ENCODE results near the gene CEP295NL. TPM values are rescaled to one million over a fixed set of nuclear protein-coding genes. Genes with fewer than 3 reads are reported as not detected.

The CEP295NL gene
- total RNA-seq, 4 donors from 2014 or later, result 1.6 to 9.0 (median 3.8) TPM

GRCh38 chr17:78935419-78936323 lies 32.7 kb upstream of the CEP295NL start:
- Histone ChIP-seq H3K27me3 (no peaks in the 10 kb centered on the region), H3K4me1 (peaks cover 0 to 39% (median 24%) of the 10 kb centered on the region in 3 donors), H3K9me3 (no peaks in the 10 kb centered on the region), H3K27ac (peak overlapping the region in 3 of 4 donors; percentile 86 to 90 (median 87)), H3K4me3 (no peak overlapping the region), H3K36me3 (no peaks in the 10 kb centered on the region)
- TF ChIP-seq POLR2AphosphoS5 (IDR thresholded peaks at IDR 0.05) (peak; percentile 87), EP300 (IDR thresholded peaks at IDR 0.05) (no peak), CTCF (IDR thresholded peaks at IDR 0.05) (no peak)
- peak; percentile 62 for ATAC-seq
- 29 to 100% methylated on average over 1 to 6 of the region's 33 CpGs for WGBS, 2 donors (ENCODE audit: low coverage in 1 of 2)

GRCh38 chr17:78934681-78935418 lies 31.8 kb upstream of the CEP295NL start:
- ATAC-seq, result no peak
- TF ChIP-seq EP300 (IDR thresholded peaks at IDR 0.05) (no peak), POLR2AphosphoS5 (IDR thresholded peaks at IDR 0.05) (no peak)
- Histone ChIP-seq H3K4me1 (peaks cover 0 to 39% (median 28%) of the 10 kb centered on the region in 3 donors), H3K9me3 (no peaks in the 10 kb centered on the region), H3K36me3 (no peaks in the 10 kb centered on the region), H3K27ac (peak overlapping the region; percentile 62 to 90 (median 86)), H3K27me3 (no peaks in the 10 kb centered on the region), H3K4me3 (peak overlapping the region in 1 of 2 donors; percentile 42)
- WGBS, 2 donors (ENCODE audit: low coverage in 1 of 2), result 81% methylated on average over 12 of the region's 19 CpGs; no CpG with 5 or more reads in 1 of the 2 donors

GRCh38 chr17:78933959-78934568 lies 31.1 kb upstream of the CEP295NL start:
- Histone ChIP-seq H3K27ac (peak overlapping the region; percentile 62 to 90 (median 86)), H3K4me3 (peak overlapping the region in 1 of 2 donors; percentile 42), H3K9me3 (no peaks in the 10 kb centered on the region), H3K36me3 (no peaks in the 10 kb centered on the region), H3K27me3 (no peaks in the 10 kb centered on the region), H3K4me1 (peaks cover 0 to 39% (median 28%) of the 10 kb centered on the region in 3 donors)
- peak; percentile 88 for ATAC-seq
- TF ChIP-seq CTCF (IDR thresholded peaks at IDR 0.05) (no peak), POLR2AphosphoS5 (IDR thresholded peaks at IDR 0.05) (peak; percentile 89), EP300 (IDR thresholded peaks at IDR 0.05) (no peak)
- 4 to 13% methylated on average over 3 to 4 of the region's 16 CpGs for WGBS, 2 donors (ENCODE audit: low coverage in 1 of 2)

- Histone ChIP-seq H3K27ac (peak overlapping the region; percentile 62 to 90 (median 86)), H3K27me3 (no peaks in the 10 kb centered on the region), H3K36me3 (no peaks in the 10 kb centered on the region), H3K4me3 (peak overlapping the region in 1 of 2 donors; percentile 42), H3K4me1 (peaks cover 0 to 39% (median 28%) of the 10 kb centered on the region in 3 donors), H3K9me3 (no peaks in the 10 kb centered on the region)
- WGBS, 2 donors (ENCODE audit: low coverage in 1 of 2), result 58 to 96% methylated on average over 4 to 8 of the region's 18 CpGs
- TF ChIP-seq POLR2A (IDR thresholded peaks at IDR 0.05) (no peak), POLR2AphosphoS5 (IDR thresholded peaks at IDR 0.05) (peak; percentile 56)
- peak; percentile 63 for ATAC-seq
Measured at GRCh38 chr17:78933025-78933958, 30.3 kb upstream of the CEP295NL start.

Data from gastroesophageal sphincter (tissue), 4 donors.